Mesothelial cell of epicardium (in vitro differentiated cells): Measurements from ENCODE around the gene HBB. TPM values are rescaled to one million over a fixed set of nuclear protein-coding genes. Genes with fewer than 3 reads are reported as not detected.

Experiments
- DNase-seq, 2 experiments: peaks; one replicate each; pipeline ENCODE4 v3.0.0; 2021; ENCODE audit warnings: low spot score in 2 of 2; ENCODE audit not compliant: unreplicated experiment in 2 of 2
- H3K27ac Mint-ChIP-seq: 2 replicates; pipeline ENCODE4 v1.8.0; 2021; ENCODE audit warnings: mixed read lengths
- H3K27me3 Mint-ChIP-seq: 2 replicates; pipeline ENCODE4 v1.8.0; 2021; ENCODE audit warnings: low read depth, mixed read lengths
- H3K36me3 Mint-ChIP-seq: 2 replicates; pipeline ENCODE4 v1.8.0; 2021; ENCODE audit warnings: mixed read lengths
- H3K4me1 Mint-ChIP-seq: 2 replicates; pipeline ENCODE4 v1.8.0; 2021; ENCODE audit warnings: mixed read lengths
- H3K4me3 Mint-ChIP-seq: 2 replicates; pipeline ENCODE4 v1.8.0; 2021; ENCODE audit warnings: mild to moderate bottlenecking, moderate library complexity, mixed read lengths
- H3K9me3 Mint-ChIP-seq: 2 replicates; pipeline ENCODE4 v1.8.0; 2021; ENCODE audit warnings: mixed read lengths
- total RNA-seq: library from RNA; stranded (reverse); gene quantifications from 3 replicates; pipeline ENCODE4 v1.2.1, GENCODE V29; 2021
- TF ChIP-seq, protein P1 (sequence below): fragments of 200-600 bp; sonication (generic); IDR thresholded peaks from one replicate; pipeline ENCODE4 v1.5.0; 2021; ENCODE audit warnings: antibody characterized with exemption; ENCODE audit not compliant: unreplicated experiment

The HBB gene
- total RNA-seq, 1 donor from 2014 or later = not detected

DNA sequence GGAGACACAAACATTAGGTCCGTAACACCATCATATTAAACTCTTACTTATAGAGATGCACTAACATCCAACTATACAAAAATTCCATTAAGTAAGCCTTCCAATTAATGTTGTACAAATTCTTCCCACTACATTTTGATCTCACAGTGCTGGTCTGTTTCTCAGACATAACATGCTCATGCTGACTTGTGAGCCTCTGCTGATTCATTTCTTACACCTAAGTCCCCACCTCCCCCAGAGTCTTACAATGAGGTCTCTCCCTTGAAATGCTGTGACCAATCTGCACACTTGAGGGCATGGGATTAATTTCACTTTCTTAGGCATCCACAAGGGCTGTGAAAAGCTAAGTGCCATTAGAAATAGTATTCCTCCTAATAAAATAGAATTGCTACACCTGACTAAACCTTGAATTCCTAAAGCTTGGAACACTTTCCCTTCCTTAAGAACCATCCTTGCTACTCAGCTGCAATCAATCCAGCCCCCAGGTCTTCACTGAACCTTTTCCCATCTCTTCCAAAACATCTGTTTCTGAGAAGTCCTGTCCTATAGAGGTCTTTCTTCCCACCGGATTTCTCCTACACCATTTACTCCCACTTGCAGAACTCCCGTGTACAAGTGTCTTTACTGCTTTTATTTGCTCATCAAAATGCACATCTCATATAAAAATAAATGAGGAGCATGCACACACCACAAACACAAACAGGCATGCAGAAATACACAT is 20.8 kb upstream of the HBB start:
- peaks cover 13% of the 10 kb centered on the region for H3K27me3 Mint-ChIP-seq
- DNase-seq = no peak
- H3K4me3 Mint-ChIP-seq = no peak overlapping the region
- no peak overlapping the region for H3K27ac Mint-ChIP-seq
- H3K36me3 Mint-ChIP-seq = no peaks in the 10 kb centered on the region
- peaks cover 28% of the 10 kb centered on the region for H3K4me1 Mint-ChIP-seq
- TF ChIP-seq, protein P1, sequence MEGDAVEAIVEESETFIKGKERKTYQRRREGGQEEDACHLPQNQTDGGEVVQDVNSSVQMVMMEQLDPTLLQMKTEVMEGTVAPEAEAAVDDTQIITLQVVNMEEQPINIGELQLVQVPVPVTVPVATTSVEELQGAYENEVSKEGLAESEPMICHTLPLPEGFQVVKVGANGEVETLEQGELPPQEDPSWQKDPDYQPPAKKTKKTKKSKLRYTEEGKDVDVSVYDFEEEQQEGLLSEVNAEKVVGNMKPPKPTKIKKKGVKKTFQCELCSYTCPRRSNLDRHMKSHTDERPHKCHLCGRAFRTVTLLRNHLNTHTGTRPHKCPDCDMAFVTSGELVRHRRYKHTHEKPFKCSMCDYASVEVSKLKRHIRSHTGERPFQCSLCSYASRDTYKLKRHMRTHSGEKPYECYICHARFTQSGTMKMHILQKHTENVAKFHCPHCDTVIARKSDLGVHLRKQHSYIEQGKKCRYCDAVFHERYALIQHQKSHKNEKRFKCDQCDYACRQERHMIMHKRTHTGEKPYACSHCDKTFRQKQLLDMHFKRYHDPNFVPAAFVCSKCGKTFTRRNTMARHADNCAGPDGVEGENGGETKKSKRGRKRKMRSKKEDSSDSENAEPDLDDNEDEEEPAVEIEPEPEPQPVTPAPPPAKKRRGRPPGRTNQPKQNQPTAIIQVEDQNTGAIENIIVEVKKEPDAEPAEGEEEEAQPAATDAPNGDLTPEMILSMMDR = no peak
- H3K9me3 Mint-ChIP-seq = no peaks in the 10 kb centered on the region

DNA sequence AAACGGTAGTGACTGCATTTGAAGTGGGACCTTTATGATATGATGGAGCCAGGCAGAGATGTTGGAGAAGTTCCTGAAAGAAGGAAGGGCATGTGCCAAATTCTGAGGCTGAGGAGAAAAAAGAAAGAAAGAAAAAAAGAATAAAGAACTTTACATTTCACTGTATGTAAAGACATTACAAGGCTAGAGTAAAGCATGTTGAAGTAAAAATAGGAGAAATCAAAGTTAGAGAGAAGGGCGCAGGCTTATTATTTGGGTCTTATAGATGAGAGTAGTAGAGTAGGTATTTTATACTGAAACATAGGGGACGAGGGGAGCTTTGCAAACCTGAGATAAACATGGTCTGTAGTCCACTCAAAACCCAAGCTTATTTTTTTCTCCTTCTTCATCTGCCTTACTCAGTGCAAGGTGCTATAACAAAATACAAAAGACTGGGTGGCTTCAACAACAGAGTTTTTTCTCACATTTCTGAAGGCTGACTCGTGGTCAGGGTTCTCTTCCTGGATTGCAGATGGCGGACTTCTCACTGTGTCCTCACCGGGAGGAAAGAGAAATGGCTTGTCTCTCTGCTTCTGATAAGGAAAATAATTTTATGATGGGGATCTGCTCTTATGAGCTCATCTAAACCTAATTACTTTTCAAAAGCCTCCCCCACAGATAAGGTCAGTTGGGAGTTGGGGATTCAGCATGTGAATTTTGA is 20.1 kb upstream of the HBB start:
- H3K4me3 Mint-ChIP-seq = no peak overlapping the region
- TF ChIP-seq, protein P1 = no peak
- H3K9me3 Mint-ChIP-seq = no peaks in the 10 kb centered on the region
- DNase-seq = no peak
- H3K27ac Mint-ChIP-seq = no peak overlapping the region
- no peaks in the 10 kb centered on the region for H3K36me3 Mint-ChIP-seq
- peaks cover 28% of the 10 kb centered on the region for H3K4me1 Mint-ChIP-seq
- H3K27me3 Mint-ChIP-seq = peaks cover 11% of the 10 kb centered on the region

DNA sequence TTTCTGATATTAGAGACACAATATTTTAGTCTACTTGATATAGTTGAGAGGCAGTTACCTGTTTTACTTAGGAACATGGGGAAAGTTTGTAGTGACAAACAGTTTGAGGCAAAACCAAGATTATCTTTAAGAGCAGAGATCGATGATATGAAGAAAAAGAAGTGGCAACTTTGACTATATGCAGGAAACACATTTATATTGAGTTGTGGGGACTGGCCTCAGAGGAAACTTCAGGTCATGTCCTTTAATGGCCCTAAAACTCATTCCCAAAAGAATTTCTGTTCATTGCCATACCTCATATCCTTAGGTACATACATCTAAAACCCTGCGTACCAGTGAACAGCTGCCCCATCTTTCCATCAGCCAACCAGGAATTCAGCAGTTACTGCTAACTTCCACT is 18.3 kb upstream of the HBB start:
- H3K36me3 Mint-ChIP-seq = no peaks in the 10 kb centered on the region
- H3K4me1 Mint-ChIP-seq = peaks cover 28% of the 10 kb centered on the region
- H3K4me3 Mint-ChIP-seq = no peak overlapping the region
- DNase-seq = no peak
- H3K9me3 Mint-ChIP-seq = no peaks in the 10 kb centered on the region
- H3K27me3 Mint-ChIP-seq = peaks cover 6% of the 10 kb centered on the region
- H3K27ac Mint-ChIP-seq = no peak overlapping the region
- TF ChIP-seq, protein P1 = no peak

DNA sequence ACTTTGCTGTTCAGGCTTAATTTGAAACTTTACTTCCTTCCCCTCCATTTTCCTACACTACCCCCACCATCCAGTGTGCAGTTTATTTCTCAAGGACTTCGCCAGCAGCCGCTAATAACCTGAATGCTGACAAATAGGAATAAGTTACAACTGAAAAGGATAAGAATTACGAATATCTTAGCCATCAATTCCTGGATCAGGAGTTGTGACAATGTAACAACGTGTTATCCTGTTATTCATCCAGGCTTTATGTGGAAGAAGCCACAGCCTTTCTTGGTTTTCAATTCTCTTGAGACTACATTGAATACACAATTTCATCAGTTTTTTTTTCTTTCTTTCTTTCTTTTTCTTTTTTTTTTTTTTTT is 16.9 kb upstream of the HBB start:
- H3K27ac Mint-ChIP-seq = no peak overlapping the region
- H3K4me1 Mint-ChIP-seq = peaks cover 28% of the 10 kb centered on the region
- TF ChIP-seq, protein P1 = no peak
- no peaks in the 10 kb centered on the region for H3K9me3 Mint-ChIP-seq
- no peak for DNase-seq
- no peaks in the 10 kb centered on the region for H3K36me3 Mint-ChIP-seq
- H3K27me3 Mint-ChIP-seq = peaks cover 6% of the 10 kb centered on the region
- H3K4me3 Mint-ChIP-seq = no peak overlapping the region

DNA sequence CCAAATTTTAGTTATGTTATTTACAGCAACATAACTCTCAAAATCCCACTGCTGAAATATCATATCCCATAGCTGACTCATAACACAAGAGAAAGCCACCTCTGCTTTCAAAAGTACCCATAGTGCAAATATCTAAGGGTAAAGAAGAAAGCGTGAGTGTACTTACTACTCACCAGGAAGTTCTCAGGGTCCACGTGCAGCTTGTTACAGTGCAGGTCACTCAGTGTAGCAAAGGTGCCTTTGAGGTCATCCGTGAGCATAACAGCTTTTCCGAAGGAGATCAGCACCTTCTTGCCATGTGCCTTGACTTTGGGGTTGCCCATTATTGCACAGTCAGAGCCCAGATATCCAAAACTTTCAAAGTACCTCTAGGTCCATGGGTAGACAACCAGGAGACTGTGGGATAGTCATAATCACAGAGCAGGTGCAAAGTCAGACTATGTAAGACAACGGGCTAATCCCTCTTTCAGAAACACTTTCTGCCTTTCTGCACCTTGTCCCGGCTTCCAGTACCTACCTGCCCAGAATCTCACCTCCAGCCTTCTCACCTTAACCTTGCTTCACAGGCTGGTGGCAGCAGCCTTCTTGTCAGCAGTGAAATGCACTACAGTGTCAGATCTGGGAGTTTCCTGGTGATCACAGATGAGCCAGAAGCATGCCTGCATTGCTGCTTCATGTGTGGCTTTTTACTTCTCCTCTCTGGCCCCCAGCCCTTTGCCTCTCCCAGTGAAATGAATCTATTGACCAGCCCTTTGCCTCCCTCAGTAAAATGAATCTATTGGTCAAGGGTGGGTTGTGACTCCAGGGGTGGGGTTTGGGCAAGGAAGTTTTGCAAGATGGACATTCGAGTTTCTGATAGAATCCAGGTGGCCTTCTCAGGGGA is 16.3 kb upstream of the HBB start:
- DNase-seq = no peak
- TF ChIP-seq, protein P1 = no peak
- H3K9me3 Mint-ChIP-seq = no peaks in the 10 kb centered on the region
- H3K27ac Mint-ChIP-seq = no peak overlapping the region
- H3K27me3 Mint-ChIP-seq = peaks cover 6% of the 10 kb centered on the region
- peaks cover 28% of the 10 kb centered on the region for H3K4me1 Mint-ChIP-seq
- H3K4me3 Mint-ChIP-seq = no peak overlapping the region
- H3K36me3 Mint-ChIP-seq = no peaks in the 10 kb centered on the region
